Vagina (tissue), 2 donors: ENCODE data around the gene TSC22D1.

Experiments used
- POLR2A ChIP-seq, 2 donors: fragments of 450-650 bp; IDR thresholded peaks; one replicate each; pipeline ENCODE4 v1.6.1; 2017; ENCODE audit warnings: antibody characterized with exemption in 2 of 2, mild to moderate bottlenecking in 2 of 2, moderate library complexity in 2 of 2
- TF ChIP-seq, protein P1 (sequence below), 3 experiments: fragments of 450-650 bp in 2 of 3; fragments of 200-600 bp in 1 of 3; sonication (generic) in 1 of 3; IDR thresholded peaks; one replicate each; pipeline ENCODE4 v1.5.1; 2017 to 2019; ENCODE audit warnings: antibody characterized with exemption in 3 of 3, mild to moderate bottlenecking in 2 of 3, moderate library complexity in 2 of 3

DNA sequence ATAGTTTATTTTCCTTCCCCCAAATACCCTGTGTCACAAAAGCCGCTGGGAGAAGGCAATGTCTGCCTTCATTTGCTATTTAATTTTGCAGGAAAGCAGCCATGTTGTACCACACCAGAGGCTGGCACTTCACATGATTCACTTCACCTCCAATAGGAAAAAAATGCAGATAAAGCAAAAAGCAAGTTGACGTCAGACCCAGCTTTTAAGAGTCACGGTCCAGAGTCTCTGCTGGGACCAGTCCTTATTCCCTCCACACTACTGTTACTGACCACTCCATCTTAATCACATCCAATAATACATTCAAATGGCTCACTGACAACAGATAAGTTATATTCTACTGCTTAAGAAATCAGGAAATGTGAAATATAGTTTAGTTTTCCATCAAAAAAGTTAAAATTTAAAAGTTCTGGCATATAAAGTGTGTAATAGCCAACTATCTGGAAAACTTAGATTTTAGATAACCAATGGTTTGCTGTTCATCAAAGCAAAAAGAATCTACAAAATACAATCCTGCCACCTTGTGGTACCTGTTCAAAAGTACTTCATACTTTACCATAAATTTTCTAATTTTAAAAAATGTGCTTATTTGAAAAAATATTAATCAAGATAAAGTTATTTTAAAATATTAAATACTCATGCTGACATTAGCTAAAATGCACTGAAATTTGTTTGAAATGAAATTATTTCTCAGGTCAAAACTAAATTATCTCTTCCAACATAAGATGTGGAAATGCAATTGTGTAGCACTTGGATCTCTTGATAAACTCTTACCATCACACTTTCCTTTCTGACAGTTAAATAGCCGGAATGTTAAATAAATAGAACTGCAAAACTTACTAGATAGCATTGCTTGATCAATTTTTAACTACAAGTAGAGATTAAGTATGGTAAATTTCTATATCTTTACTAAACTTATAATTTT is 105.2 kb downstream of the TSC22D1 start:
- TF ChIP-seq, protein P1, sequence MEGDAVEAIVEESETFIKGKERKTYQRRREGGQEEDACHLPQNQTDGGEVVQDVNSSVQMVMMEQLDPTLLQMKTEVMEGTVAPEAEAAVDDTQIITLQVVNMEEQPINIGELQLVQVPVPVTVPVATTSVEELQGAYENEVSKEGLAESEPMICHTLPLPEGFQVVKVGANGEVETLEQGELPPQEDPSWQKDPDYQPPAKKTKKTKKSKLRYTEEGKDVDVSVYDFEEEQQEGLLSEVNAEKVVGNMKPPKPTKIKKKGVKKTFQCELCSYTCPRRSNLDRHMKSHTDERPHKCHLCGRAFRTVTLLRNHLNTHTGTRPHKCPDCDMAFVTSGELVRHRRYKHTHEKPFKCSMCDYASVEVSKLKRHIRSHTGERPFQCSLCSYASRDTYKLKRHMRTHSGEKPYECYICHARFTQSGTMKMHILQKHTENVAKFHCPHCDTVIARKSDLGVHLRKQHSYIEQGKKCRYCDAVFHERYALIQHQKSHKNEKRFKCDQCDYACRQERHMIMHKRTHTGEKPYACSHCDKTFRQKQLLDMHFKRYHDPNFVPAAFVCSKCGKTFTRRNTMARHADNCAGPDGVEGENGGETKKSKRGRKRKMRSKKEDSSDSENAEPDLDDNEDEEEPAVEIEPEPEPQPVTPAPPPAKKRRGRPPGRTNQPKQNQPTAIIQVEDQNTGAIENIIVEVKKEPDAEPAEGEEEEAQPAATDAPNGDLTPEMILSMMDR (IDR thresholded peaks at IDR 0.05): peak in 2 of 3 experiments; percentile 35 to 51
- TF ChIP-seq POLR2A (IDR thresholded peaks at IDR 0.05): no peak
